Gastroesophageal sphincter (tissue), 3 donors: ENCODE results near the gene TEX264.

ENCODE experiments used
- CTCF ChIP-seq, 4 experiments: fragments of 200-600 bp in 2 of 4; fragments of 450-650 bp in 2 of 4; sonication (generic) in 1 of 4; IDR thresholded peaks; one replicate each; pipeline ENCODE4 v1.5.1; 2017 to 2019; ENCODE audit warnings: antibody characterized with exemption in 4 of 4, mild to moderate bottlenecking in 2 of 4, moderate library complexity in 2 of 4
- EP300 ChIP-seq: sonication (generic); formaldehyde crosslinking; IDR thresholded peaks from one replicate; pipeline ENCODE4 v1.6.1; 2017; ENCODE audit warnings: antibody characterized with exemption, mild to moderate bottlenecking

- TF ChIP-seq CTCF (IDR thresholded peaks at IDR 0.05) (no peak), EP300 (no peak)
Measured at GRCh38 chr3:51717947-51718346, 46.9 kb downstream of the TEX264 start.
